Stimulated activated CD4-positive, alpha-beta T cell treated with anti-CD3 and anti-CD28 coated beads, Interleukin-12 subunit alpha, Interleukin-12 subunit beta, amount 100 ng/mL, for 24 hours (primary cell): ENCODE data around the gene AUTS2.

ENCODE experiments used
- DNase-seq, 2 experiments: peaks; one replicate each; pipeline ENCODE4 v3.0.0-alpha.2; 2020; ENCODE audit warnings: low read depth in 2 of 2

Gene AUTS2

DNA sequence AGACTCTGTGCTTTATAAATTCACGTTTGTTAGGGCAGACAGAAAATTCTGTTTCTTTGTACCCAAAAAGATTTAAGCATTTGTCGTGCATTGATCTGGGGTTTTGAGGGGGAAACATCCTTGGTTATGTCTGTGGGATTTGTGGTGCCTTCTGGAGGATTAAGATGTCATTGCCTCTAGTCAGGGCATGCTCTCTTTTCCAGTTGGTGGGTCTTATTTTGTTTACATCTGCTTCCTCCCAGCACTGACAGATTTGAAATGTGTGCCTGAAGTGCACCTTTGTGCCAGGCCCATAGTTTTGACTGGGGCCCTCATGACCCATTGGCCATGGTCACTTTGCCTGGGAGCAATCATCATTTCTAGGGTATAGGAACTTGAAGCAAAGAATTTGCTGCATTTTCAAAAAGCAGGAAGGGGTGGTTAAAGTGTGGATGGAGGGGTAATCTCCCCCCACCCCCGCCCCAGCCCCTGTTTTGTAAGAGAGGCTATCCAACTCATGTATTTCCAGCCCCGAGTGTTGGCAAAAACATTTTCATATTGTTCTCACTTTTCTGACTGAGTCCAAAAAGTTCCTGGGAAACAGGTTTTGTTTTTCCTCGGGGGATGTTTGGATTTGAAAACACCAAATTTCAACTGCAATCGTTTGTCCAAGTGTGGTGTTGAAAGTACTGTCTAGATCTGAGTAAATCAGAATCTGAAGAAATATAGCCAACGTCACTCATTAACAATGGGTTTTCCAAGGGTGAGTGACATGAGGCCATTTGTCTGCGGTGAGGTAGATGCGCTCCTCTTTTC lies 1145.5 kb downstream of the AUTS2 start:
- no peak for DNase-seq

DNA sequence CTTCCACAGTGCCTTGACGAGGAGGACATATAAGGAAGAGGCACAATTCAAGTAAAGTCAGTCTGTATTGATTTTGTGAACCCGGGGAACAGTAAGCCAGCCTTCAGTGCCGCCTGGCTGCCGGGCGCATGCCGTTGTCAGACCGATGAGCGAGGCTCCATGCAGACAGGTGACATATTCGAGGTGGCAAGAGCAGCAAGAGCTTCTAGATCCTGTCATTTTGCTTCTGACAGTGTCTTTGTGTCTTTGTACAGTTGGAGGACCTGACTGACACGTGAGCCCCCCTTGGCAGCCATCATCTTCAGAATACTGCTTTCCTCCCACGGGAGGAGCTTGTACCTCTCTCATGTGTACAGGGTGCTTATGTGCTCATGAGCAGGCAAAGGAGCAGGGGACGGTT lies 1146.2 kb downstream of the AUTS2 start:
- no peak for DNase-seq

DNA sequence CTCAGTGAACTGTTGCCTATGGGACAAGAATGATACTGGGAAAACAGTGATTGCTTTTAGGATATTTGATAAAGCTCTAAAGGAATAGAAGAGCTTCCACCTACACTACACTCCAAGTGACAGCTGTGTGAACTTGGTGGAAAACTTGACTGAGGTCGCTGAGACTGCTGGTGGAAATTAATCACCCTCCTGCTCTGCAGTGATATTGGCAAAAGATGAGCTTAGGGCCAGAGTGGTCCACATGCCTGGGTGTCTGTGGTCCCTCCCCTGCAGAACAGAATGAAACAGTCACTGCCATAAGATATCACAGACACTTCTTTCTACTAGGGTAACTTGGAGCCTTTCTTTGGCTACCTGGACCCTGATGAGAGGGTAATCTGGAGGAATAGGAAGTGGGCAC lies 1151.6 kb downstream of the AUTS2 start:
- DNase-seq: no peak

DNA sequence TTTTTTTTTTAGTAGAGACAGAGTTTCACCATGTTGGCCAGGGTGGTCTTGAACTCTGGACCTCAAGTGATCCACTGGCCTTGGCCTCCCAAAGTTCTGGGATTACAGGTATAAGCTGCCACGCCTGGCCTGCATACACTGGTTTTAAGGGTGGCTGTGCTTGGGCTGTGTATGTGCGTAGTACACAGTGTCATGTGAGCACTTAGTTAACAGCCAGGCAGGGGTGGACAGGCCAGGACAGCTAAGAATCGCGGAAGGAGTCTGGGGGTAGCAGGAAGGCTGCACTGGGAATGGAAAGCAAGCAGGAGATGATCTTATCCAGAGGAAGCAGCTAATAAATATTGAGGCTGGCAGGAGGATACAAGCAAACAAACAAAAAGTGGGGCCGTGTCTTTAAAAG lies 1153.6 kb downstream of the AUTS2 start:
- no peak for DNase-seq

DNA sequence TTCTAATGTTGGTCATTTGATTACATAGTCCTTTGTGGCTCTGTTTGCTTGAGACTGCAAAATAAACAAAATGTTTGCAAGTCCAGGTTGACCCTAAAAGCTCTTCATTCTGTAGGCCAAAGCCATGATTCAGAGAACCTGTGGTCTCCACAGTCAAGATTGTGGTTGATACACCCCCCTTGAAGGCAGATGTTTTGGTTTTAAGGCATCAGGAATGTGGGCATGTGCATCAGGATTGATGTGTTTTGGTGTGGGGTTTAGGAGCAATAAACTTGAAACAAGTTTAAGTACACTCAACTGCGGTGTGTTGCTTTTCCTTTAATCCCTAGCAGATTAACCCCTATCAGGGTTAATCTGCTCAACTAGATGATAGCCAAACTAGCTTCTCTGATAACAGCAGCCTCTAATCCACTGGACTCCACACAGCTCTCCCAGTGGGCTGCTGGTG lies 1154.5 kb downstream of the AUTS2 start:
- DNase-seq: no peak

DNA sequence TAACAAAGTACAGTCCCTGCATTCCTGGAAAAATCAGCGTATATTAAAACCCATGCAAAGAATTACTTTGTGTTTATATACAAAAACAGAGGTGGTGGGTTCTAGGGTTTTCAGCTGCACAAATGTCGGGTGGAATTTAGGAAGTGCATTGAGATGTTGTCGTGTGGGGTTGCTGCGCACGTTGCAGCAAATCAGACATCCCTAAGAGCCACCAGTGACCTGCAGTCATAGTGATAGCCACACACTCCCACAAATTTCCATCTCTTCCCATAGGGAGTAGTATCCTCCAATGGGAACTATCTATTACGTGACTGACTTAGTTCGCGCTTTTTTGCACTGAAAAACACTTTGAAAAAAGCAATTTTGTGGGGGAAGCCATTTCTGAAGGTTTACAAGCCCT lies 1158.5 kb downstream of the AUTS2 start:
- no peak for DNase-seq

DNA sequence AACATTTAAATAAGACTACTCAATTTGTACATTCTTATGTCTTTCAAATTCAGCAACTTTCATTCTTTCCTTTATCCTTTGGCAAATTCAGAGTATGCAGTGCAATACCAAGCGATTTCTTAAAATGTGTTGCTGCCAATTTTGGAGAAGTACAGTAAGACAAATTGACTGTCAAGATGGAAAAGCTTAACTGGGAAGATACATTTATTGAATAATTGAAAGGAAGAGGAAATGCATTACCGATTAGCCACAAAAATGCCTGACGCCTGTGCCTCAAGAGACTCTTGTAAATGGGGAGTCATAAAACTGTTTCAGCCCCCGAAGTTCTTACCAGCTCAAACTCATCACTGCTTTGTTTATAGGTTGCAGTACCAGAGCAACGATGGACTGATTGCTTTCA lies 1160.4 kb downstream of the AUTS2 start:
- DNase-seq: no peak

DNA sequence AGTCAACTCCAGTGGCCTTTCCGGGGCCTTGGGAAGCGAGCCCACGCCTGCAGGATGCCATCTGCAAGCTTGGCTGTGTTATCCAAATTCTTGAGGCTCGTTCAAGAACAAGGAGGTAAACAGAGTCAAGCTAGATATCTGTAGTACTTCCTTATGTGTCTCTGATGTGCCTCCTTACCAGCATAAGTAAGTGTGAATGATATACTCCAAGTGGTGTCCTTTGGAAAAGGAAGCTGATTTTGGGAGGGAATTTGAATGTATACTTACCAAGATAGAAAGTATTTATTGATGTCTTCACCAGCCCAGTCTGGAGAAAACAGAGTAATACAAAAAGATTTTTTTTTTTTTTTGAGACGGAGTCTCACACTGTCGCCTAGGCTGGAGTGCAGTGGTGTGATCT lies 1161.4 kb downstream of the AUTS2 start:
- no peak for DNase-seq

DNA sequence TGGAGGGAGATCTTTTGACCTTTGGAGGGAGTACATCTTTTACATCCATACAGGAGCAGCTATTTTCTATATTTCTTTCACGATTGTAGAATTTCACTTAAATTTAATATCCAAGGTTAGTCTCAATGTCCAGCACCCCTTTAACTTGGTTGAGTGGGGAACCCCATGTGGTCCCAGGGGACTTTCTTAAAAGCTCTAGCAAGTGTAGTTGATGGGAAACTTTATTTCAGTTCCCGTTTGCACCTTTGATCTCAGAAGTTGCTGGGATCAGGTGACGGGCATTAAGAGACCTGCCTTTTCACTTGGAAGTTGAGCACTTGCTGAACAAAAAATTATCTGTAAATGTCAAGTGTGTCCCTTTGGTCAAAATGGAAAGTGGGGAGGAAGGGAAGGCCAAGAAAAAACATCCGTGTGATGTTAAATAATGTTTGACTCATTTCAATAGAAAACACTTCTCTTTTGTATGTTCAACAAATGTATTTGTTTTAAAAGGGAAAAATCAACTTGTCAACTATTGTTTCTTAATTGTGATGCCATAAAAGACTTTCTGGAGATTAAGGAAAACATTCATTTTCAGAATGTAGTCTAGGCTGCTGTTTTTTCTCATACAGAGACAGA lies 1163.5 kb downstream of the AUTS2 start:
- no peak for DNase-seq

DNA sequence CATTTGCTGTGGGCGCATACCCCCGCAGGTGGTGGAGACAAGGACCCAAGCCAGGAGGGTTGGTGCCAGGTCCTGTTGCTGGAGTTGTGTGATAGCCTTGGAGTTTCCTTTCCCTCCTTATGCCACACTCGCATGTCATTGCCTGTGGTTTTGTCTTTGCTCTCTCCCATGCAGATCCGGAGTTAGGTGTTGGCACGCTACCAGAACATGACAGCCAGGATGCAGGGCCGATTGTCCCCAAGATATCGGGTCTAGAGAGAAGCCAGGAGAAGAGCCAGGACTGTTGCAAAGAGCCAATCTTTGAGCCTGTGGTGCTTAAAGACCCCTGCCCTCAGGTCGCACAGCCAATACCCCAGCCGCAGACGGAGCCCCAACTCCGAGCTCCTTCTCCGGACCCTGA lies 1164.4 kb downstream of the AUTS2 start:
- no peak for DNase-seq

DNA sequence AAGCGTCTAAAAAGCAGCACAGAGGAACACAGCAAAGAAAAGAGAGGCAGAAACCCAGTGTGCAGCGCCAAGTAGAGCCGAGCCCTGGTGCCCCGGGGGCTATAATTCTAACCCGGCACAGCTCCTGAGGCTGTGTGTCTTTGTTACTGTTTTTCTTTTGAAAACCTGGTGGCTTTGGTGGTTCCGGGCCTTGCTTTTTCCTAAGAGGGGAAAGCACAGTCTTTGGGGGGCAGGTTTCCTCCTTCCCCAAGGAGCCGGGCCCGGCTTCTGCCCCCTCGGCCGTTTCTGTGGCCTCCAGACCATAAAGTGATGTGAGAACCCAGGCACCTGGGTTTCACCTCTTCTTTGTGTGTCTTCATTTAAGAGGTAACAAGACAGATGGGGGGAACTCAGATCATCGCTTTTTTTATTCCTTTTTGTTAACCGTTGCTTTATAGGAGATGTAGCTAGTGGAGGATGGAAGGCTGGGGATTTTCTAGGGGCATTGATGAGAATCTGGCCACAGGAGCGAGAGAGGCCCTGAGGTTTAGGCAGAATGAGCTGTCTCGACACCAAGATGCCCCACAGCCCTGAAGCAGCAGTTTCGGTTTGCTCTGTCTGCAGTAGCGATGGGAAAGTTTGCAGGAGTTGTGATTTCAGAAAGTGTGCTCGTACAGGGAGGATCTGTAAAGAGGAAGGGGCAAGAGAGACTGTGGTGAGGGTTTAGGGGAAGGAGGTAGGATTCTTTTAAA lies 1165.9 kb downstream of the AUTS2 start:
- no peak for DNase-seq

DNA sequence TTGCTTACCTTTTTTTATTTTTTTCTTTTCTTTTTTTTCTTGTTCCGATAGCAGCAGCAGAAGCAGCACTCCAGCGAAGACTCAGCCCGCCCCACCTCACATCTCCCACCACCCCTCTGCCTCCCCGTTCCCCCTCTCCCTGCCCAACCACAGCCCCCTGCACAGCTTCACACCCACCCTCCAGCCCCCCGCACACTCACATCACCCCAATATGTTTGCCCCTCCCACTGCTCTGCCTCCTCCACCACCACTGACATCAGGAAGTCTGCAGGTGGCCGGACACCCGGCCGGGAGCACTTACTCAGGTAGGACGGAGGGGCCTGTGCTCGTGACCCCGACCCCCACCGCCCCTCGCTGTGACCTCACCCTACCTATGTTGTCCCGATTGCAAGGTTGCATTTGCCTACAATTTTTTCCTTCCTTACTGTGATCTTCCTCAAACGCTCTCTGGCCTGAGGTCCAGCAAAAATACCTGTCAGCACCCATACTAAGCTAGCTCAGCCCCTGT lies 1166.5 kb downstream of the AUTS2 start:
- DNase-seq: no peak

DNA sequence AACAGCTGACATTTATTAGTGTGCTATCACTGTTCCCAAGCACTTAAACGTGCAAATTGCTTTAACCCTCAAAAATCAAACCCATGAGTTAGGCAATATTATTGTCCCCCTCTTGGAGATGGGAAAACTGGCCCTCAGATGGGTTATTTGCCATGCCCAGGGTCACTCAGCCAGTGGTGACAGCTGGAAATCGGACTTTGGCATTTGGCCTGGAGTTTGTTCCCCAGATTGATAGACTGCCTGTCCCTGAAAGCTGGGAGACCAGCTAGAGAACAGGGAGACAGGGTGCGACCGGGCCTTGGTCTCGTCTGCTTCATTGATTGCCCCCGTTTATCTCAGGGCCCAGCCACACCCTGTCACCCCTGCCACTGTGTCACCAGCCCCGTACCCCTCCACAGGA lies 1167.4 kb downstream of the AUTS2 start:
- DNase-seq: no peak

DNA sequence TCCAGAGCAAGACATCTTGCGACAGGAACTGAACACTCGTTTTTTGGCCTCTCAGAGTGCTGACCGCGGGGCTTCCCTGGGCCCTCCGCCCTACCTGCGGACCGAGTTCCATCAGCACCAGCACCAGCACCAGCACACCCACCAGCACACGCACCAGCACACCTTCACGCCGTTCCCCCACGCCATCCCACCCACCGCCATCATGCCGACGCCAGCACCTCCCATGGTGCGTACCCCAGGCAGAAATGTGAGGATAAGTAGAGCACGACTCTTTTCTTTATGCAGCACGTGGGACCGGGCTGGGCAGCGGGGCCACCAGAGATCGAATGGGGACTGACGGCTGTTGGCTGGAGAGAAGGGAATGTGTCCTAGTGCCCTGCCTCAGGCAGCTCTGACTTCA lies 1167.8 kb downstream of the AUTS2 start:
- no peak for DNase-seq

DNA sequence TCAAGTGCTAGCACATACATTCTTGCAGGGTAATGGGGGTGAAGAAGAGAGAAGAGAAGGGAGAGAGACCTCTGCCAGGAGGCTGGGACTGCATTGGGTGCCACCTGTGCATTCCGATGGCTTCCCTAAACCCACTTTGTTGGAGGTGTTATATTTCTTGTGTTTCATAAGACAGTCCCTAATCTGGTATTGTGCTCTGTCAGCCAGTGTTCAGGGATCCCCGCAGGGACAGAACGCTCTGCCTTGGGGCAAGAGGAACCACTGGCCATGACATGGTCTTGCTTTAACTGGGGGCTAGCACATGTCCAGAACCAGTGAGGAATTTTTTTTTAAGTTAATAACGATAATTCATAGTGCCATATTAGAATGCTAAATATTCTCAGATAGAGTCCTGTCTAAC lies 1168.4 kb downstream of the AUTS2 start:
- DNase-seq: no peak

DNA sequence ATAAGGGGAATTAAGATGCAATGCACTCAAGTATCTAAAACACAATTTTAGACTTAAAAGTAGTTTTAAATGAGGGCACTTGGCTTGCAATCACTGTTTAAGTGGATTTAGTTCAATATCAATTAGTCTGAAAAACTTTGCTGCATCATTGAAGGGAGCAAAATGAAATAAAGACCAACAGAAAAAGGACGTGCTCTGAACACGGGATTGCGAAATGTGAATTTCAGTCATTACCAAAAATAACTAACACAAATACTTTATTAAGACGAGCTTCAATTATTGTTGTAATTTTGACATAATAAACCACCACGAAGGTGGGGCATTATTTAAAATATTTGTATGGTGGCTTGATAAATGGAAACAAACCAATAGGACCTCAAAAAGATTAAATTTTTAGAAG lies 1171.9 kb downstream of the AUTS2 start:
- DNase-seq: no peak

DNA sequence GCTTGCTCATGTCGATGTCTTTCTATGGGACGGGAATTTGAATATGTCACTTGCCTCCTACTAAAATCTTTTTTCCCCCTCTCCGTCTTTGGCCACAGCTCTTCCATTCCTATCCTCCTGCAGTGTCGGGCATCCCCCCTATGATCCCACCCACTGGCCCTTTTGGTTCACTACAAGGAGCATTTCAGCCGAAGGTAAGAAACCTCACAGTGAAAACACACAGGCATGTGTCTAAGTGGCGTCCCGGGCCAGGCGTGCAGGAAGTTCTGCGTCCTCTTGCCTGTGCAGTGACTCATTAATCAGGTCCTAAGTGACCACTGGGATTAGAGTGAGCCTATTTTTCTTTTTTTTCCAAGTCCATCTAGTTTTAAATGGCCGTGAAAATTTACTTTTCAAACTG lies 1173.2 kb downstream of the AUTS2 start:
- DNase-seq: no peak

DNA sequence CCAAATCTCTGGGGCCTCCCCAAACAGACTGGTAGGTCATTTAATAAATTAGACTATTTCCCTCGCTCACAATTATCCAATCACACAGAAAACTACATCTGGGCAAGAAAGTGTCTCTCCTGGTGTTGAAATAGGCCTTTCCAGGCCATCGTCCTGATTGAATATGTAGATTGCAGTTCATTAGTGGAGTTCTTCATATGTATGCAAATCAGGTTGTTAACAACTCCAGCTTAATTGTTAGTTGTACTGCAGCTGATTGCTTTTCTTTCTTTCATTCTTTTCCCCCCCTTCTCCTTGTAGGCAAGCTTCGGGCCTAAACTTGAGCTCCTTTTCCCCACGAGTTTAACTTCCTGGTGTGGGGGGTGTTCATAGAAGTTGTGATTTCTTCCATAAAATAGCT lies 1174.6 kb downstream of the AUTS2 start:
- DNase-seq: no peak

DNA sequence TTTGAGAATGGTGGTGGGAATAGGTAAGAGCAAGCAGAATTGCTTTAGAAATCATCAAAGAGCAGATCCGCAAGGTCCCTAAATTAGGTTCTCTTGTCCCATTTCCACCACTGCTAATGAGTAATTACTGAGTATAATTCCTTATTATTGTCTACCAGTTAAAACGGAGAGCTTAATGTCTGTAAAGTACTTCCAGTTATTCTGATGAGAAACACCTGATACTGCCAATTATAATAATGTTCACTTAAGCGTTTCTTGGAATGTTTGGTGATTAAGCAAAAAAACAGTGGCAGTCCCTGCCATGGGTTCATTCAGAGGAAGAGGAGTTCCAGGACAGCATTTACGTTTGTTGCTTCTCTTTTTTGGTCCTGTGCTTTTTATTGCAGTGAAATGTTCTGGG lies 1175.1 kb downstream of the AUTS2 start:
- DNase-seq: no peak

DNA sequence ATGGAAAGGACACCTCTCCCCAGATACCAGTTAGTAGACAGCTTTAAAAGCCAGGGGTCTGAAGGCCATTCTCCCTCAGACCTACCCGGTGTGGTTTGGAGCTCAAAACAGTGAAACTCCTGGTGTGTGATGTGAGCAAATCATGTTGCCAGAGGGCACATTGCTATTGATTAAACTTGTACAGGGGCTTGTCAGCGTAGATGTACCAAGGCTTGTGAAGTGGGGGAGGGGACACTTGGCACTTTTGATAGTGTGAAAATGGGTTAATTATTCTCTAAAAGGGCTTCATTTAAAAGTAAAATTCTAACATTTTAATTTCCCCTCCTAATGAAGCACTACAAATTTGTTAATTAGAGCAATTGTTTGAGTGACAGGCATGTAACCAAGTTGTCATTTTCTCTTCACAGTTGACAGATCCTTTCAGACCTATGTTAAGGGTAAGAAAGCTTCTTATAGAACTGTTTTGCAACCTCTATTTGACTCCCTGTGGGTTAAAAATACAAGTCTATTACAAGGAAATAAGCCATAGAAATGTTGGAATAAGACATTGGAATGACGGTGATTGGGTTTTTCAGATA lies 1176.8 kb downstream of the AUTS2 start:
- no peak for DNase-seq

DNA sequence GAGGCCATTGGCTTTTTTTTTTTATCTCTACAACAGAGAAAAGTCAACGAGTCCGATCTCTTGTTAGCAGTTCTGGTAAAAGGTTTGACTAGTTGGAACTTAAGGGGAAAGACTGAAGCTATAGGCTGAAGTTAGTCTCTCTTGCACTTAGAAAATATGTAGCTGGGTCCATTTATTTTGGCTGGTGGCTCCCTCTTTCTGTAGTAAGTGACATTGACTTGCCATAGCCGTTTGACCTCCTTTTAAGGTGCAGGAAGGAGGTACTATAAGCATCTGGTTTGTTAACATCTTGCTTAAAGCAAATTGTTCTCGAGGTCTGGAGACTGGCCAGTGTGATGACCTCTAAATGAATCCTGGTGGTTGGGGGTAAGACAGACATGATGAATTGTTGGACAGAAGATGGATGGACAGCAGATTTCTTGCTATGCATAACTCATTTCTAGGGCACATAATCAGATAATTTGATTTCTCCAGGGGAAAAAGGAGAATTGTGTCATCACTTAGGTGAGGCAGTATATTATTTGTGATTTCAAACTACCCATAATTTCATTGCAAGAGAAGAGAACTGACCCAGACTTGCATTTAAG lies 1177.4 kb downstream of the AUTS2 start:
- DNase-seq: no peak

DNA sequence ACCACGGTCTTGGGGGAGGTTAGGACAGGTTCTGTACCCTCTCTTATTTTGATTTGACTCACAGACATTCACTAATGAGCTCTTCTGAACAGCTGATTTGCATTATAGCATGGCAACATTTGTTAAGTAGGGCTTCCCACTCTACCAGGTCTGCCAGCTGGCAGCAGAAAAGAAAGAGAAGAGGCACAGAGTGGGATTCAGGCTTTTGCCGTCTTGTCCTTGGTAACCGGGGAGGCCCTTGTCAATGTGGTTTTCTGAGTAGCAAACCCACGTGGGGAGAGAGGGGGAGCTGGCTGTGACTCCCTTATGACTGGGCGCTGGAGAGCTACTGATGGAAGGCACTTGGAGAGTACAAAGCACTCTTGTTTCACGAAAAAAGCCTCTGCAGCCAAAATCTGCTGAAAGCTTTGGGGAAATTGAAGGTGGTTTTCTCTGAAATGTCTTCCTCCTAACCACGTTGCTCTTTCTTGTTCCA lies 1178.4 kb downstream of the AUTS2 start:
- DNase-seq: no peak
